Fibroblast of lung (primary cell): ENCODE data around the gene RAI1. TPM values are rescaled to one million over a fixed set of nuclear protein-coding genes. Genes with fewer than 3 reads are reported as not detected.

Experiments used
- DNase-seq, 2 donors: peaks; one replicate each; pipeline versions ENCODE4 v3.0.0 to v3.0.0-alpha.2; 2010; ENCODE audit warnings: low read depth in 2 of 2
- H2AFZ ChIP-seq: 2 replicates; pipeline ENCODE4 v1.5.1; 2012; ENCODE audit warnings: low read length, control low read depth, inconsistent platforms
- H3K27ac ChIP-seq: 2 replicates; pipeline ENCODE4 v1.5.1; 2011; ENCODE audit warnings: low read length, control low read depth; ENCODE audit not compliant: insufficient read depth
- H3K27me3 ChIP-seq: 2 replicates; pipeline ENCODE4 v1.5.1; 2011; ENCODE audit warnings: mild to moderate bottlenecking, low read length; ENCODE audit not compliant: control insufficient read depth, insufficient read depth
- H3K36me3 ChIP-seq: 2 replicates; pipeline ENCODE4 v1.5.1; 2011; ENCODE audit warnings: low read length; ENCODE audit not compliant: control insufficient read depth, insufficient read depth
- H3K4me1 ChIP-seq: 2 replicates; pipeline ENCODE4 v1.5.1; 2011; ENCODE audit warnings: low read length; ENCODE audit not compliant: control insufficient read depth, insufficient read depth; ENCODE audit errors: extremely low read depth
- H3K4me2 ChIP-seq: 2 replicates; pipeline ENCODE4 v1.5.1; 2011; ENCODE audit warnings: low read length, control low read depth; ENCODE audit not compliant: insufficient read depth; ENCODE audit errors: extremely low read depth
- H3K4me3 ChIP-seq, 4 experiments: fragments of 200-600 bp in 1 of 4; sonication (generic) in 1 of 4; replicated peaks in 1 of 4; 2 replicates each; pipeline ENCODE4 v1.5.1; 2011 to 2016; ENCODE audit warnings: low read length in 4 of 4, low read depth in 3 of 4, mild to moderate bottlenecking in 3 of 4, control low read depth in 2 of 4, inconsistent platforms in 1 of 4, mixed read lengths in 1 of 4; ENCODE audit not compliant: insufficient read depth in 1 of 4; ENCODE audit errors: control extremely low read depth in 1 of 4
- H3K79me2 ChIP-seq: 2 replicates; pipeline ENCODE4 v1.5.1; 2012; ENCODE audit warnings: mild to moderate bottlenecking, low read length, inconsistent platforms; ENCODE audit not compliant: control insufficient read depth, insufficient read depth
- H3K9ac ChIP-seq: 2 replicates; pipeline ENCODE4 v1.5.1; 2011; ENCODE audit warnings: mild to moderate bottlenecking, low read length, control low read depth; ENCODE audit not compliant: insufficient read depth
- H3K9me3 ChIP-seq: 2 replicates; pipeline ENCODE4 v1.5.1; 2012; ENCODE audit warnings: low read depth, low read length; ENCODE audit not compliant: control insufficient read depth, insufficient read depth
- H4K20me1 ChIP-seq: 2 replicates; pipeline ENCODE4 v1.5.1; 2011; ENCODE audit warnings: low read length; ENCODE audit not compliant: control insufficient read depth, insufficient read depth; ENCODE audit errors: extremely low read depth
- EZH2 ChIP-seq: IDR thresholded peaks from 2 replicates; pipeline ENCODE4 v1.5.1; 2012; ENCODE audit warnings: low read length, control low read depth, mild to moderate bottlenecking; ENCODE audit errors: missing control alignments
- polyA plus RNA-seq, 2 donors: library from polyadenylated mRNA; depleted of rRNA in 1 of 2; stranded (reverse) in 1 of 2; unstranded in 1 of 2; fragments of >200 nt; gene quantifications; 2 replicates each; pipeline ENCODE4 v1.2.1, GENCODE V29; 2011 to 2012; ENCODE audit warnings: missing spikeins in 1 of 2
- total RNA-seq: library from RNA; depleted of rRNA; stranded (reverse); fragments of >200 nt; gene quantifications from 2 replicates; pipeline ENCODE4 v1.2.1, GENCODE V29; 2014
- TF ChIP-seq, protein P1 (sequence below), 2 donors: IDR thresholded peaks in 1 of 2; conservative IDR thresholded peaks in 1 of 2; 1 replicate in 1 of 2; 2 replicates in 1 of 2; pipeline ENCODE4 v1.5.1; 2011 to 2012; ENCODE audit warnings: low read length in 2 of 2, control low read depth in 1 of 2, inconsistent platforms in 1 of 2, low read depth in 1 of 2, mild to moderate bottlenecking in 1 of 2

RAI1 gene
- total and polyA plus RNA-seq, 2 donors (not counting 1 experiment from before 2014, with no cell fraction given) = 2.1 to 6.6 TPM

DNA sequence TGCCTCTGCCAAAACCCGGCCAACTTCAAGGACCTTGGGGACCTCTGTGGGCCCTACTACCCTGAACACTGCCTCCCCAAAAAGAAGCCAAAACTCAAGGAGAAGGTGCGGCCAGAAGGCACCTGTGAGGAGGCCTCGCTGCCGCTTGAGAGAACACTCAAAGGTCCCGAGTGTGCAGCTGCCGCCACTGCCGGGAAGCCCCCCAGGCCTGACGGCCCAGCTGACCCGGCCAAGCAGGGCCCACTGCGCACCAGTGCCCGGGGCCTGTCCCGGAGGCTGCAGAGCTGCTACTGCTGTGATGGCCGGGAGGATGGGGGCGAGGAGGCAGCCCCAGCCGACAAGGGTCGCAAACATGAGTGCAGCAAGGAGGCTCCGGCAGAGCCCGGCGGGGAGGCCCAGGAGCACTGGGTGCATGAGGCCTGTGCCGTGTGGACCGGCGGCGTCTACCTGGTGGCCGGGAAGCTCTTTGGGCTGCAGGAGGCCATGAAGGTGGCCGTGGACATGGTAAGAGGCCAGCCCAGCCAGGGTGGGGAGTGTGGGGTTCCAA lies 116.8 kb downstream of the RAI1 start:
- no peaks in the 10 kb centered on the region for H4K20me1 ChIP-seq
- H3K36me3 ChIP-seq = peaks cover 16% of the 10 kb centered on the region
- no peak overlapping the region for H3K4me3 ChIP-seq
- TF ChIP-seq, protein P1, sequence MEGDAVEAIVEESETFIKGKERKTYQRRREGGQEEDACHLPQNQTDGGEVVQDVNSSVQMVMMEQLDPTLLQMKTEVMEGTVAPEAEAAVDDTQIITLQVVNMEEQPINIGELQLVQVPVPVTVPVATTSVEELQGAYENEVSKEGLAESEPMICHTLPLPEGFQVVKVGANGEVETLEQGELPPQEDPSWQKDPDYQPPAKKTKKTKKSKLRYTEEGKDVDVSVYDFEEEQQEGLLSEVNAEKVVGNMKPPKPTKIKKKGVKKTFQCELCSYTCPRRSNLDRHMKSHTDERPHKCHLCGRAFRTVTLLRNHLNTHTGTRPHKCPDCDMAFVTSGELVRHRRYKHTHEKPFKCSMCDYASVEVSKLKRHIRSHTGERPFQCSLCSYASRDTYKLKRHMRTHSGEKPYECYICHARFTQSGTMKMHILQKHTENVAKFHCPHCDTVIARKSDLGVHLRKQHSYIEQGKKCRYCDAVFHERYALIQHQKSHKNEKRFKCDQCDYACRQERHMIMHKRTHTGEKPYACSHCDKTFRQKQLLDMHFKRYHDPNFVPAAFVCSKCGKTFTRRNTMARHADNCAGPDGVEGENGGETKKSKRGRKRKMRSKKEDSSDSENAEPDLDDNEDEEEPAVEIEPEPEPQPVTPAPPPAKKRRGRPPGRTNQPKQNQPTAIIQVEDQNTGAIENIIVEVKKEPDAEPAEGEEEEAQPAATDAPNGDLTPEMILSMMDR (conservative IDR thresholded peaks at IDR 0.05 in 1 of 2, IDR thresholded peaks at IDR 0.05 in 1 of 2; ENCODE audit: low read depth in 1 of 2, low read length in 2 of 2) = no peak
- TF ChIP-seq EZH2 = no peak
- H3K9me3 ChIP-seq = no peaks in the 10 kb centered on the region
- no peak overlapping the region for H3K4me2 ChIP-seq
- H3K4me1 ChIP-seq = no peaks in the 10 kb centered on the region
- no peak overlapping the region for H2AFZ ChIP-seq
- DNase-seq = no peak
- no peak overlapping the region for H3K27ac ChIP-seq
- H3K27me3 ChIP-seq = no peaks in the 10 kb centered on the region
- no peak overlapping the region for H3K9ac ChIP-seq
- no peaks in the 10 kb centered on the region for H3K79me2 ChIP-seq

DNA sequence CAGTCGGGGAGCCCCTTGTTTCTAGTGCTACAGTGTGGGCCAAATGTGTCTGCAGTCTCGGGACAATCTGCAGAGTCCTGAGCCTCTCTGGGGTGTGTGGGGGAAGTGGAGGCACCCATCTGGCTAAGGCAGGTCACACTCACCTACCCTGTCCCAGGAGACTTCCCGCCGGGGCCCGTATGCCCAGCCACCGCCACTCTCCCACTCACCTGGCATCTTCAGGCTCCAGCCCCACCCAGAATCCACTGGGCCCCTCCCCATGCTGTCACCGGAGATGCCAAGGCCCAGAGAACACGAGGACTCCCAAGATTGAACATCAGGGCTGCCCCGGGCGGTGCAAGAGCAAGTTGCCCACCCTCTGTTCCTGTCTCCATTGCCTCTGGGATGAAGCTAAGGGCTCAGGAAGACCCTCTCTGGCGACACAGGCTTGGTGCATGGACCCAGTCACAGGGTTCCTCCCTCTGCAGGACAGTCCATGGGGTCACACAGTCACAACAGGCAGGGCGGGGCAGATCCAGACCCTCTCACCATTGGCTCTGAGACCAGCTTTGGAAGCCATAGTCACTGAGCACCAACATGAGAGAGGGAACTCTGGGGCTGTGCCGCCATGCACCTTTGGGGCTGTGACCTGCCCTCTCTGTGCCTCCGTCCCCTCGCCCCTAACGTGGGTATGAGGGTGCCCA lies 117.5 kb downstream of the RAI1 start:
- no peak overlapping the region for H3K4me3 ChIP-seq
- H3K4me1 ChIP-seq = no peaks in the 10 kb centered on the region
- no peaks in the 10 kb centered on the region for H4K20me1 ChIP-seq
- H2AFZ ChIP-seq = no peak overlapping the region
- H3K79me2 ChIP-seq = no peaks in the 10 kb centered on the region
- no peak overlapping the region for H3K9ac ChIP-seq
- no peaks in the 10 kb centered on the region for H3K9me3 ChIP-seq
- H3K27me3 ChIP-seq = no peaks in the 10 kb centered on the region
- no peak overlapping the region for H3K4me2 ChIP-seq
- TF ChIP-seq, protein P1 (conservative IDR thresholded peaks at IDR 0.05 in 1 of 2, IDR thresholded peaks at IDR 0.05 in 1 of 2; ENCODE audit: low read depth in 1 of 2, low read length in 2 of 2) = no peak
- H3K27ac ChIP-seq = no peak overlapping the region
- no peak for DNase-seq
- H3K36me3 ChIP-seq = peaks cover 16% of the 10 kb centered on the region

DNA sequence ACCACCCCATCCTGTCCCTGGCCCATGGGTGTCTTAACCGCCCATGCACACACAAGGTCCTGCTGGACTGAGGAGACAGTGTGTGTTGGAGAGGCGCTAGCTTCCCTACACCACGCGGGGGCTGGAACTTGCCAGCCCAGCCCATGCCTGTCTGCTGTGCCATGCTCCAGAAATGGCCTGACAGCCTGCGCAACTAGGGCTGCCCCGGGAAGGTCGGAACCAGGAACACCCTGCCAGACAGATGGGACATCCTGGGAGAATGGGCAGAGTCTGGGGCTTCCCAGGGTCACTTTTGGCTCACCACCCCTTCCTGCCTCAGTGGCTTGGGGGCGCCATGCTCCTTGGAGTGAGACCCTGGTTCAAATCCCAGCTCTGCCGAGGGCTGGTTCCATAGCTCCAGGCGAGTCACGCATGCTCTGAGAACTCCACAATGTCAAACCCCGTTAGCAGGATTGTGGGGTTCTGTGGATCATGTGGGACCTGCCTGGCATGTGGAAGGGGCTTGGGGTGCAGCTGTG lies 119.3 kb downstream of the RAI1 start:
- H4K20me1 ChIP-seq = no peaks in the 10 kb centered on the region
- DNase-seq = no peak
- no peaks in the 10 kb centered on the region for H3K9me3 ChIP-seq
- H3K4me3 ChIP-seq = no peak overlapping the region
- no peak overlapping the region for H3K9ac ChIP-seq
- H3K27me3 ChIP-seq = no peaks in the 10 kb centered on the region
- no peak overlapping the region for H3K4me2 ChIP-seq
- H3K36me3 ChIP-seq = peaks cover 15% of the 10 kb centered on the region
- no peak overlapping the region for H2AFZ ChIP-seq
- no peak overlapping the region for H3K27ac ChIP-seq
- TF ChIP-seq, protein P1 (conservative IDR thresholded peaks at IDR 0.05 in 1 of 2, IDR thresholded peaks at IDR 0.05 in 1 of 2; ENCODE audit: low read depth in 1 of 2, low read length in 2 of 2) = no peak
- TF ChIP-seq EZH2 = no peak
- H3K4me1 ChIP-seq = no peaks in the 10 kb centered on the region
- H3K79me2 ChIP-seq = no peaks in the 10 kb centered on the region
